ENCODE results near the gene NAALADL2.

The NAALADL2 gene

GRCh38 chr3:175316799-175317198 lies 457.7 kb downstream of the NAALADL2 start:
- H3K4me3 ChIP-seq (ENCODE audit: low read depth, low read length): no peak overlapping the region
- TF ChIP-seq CTCF (IDR thresholded peaks at IDR 0.05; ENCODE audit: insufficient read depth, low read depth, low read length, missing control alignments): no peak
- no peak for DNase-seq (ENCODE audit: low read depth)

GRCh38 chr3:175325440-175325839 lies 466.3 kb downstream of the NAALADL2 start:
- no peak overlapping the region for H3K4me3 ChIP-seq (ENCODE audit: low read depth, low read length)
- no peak for DNase-seq (ENCODE audit: low read depth)
- no peak for TF ChIP-seq CTCF (IDR thresholded peaks at IDR 0.05; ENCODE audit: insufficient read depth, low read depth, low read length, missing control alignments)

GRCh38 chr3:175326041-175326440 lies 466.9 kb downstream of the NAALADL2 start:
- no peak for DNase-seq (ENCODE audit: low read depth)
- no peak for TF ChIP-seq CTCF (IDR thresholded peaks at IDR 0.05; ENCODE audit: insufficient read depth, low read depth, low read length, missing control alignments)
- no peak overlapping the region for H3K4me3 ChIP-seq (ENCODE audit: low read depth, low read length)

- no peak for DNase-seq (ENCODE audit: low read depth)
- no peak overlapping the region for H3K4me3 ChIP-seq (ENCODE audit: low read depth, low read length)
- TF ChIP-seq CTCF (IDR thresholded peaks at IDR 0.05; ENCODE audit: insufficient read depth, low read depth, low read length, missing control alignments): no peak
Observed at GRCh38 chr3:175329373-175329772, 470.2 kb downstream of the NAALADL2 start.

- TF ChIP-seq CTCF (IDR thresholded peaks at IDR 0.05; ENCODE audit: insufficient read depth, low read depth, low read length, missing control alignments): no peak
- H3K4me3 ChIP-seq (ENCODE audit: low read depth, low read length): no peak overlapping the region
- no peak for DNase-seq (ENCODE audit: low read depth)
Observed at GRCh38 chr3:175335229-175335628, 476.1 kb downstream of the NAALADL2 start.

GRCh38 chr3:175336406-175337133 lies 477.4 kb downstream of the NAALADL2 start:
- no peak for TF ChIP-seq CTCF (IDR thresholded peaks at IDR 0.05; ENCODE audit: insufficient read depth, low read depth, low read length, missing control alignments)
- H3K4me3 ChIP-seq (ENCODE audit: low read depth, low read length): no peak overlapping the region
- no peak for DNase-seq (ENCODE audit: low read depth)

- DNase-seq (ENCODE audit: low read depth): no peak
- no peak overlapping the region for H3K4me3 ChIP-seq (ENCODE audit: low read depth, low read length)
- TF ChIP-seq CTCF (IDR thresholded peaks at IDR 0.05; ENCODE audit: insufficient read depth, low read depth, low read length, missing control alignments): no peak
Observed at GRCh38 chr3:175337631-175338030, 478.5 kb downstream of the NAALADL2 start.

All from GM12865 (cell line).